GM23248 (cell line): Measurements from ENCODE around the gene PTK7. TPM values are rescaled to one million over a fixed set of nuclear protein-coding genes. Genes with fewer than 3 reads are reported as not detected.
"Not testable (repeated sequence)": the region's sequence is repeated elsewhere in the genome, so short reads cannot be mapped to it uniquely, and the experiment has no call there.

Experiments
- DNase-seq: peaks from one replicate; pipeline ENCODE4 v3.0.0-alpha.2; 2015
- H2AFZ ChIP-seq: fragments of 200-600 bp; sonication (generic); 2 replicates; pipeline ENCODE4 v1.6.1; 2016; ENCODE audit warnings: antibody characterized with exemption
- H3F3A ChIP-seq: fragments of 200-600 bp; sonication (generic); 2 replicates; pipeline ENCODE4 v1.6.1; 2016; ENCODE audit warnings: mild to moderate bottlenecking, antibody characterized with exemption, mixed run types; ENCODE audit not compliant: insufficient read depth
- H3K27ac ChIP-seq: fragments of 200-600 bp; sonication (generic); 2 replicates; pipeline ENCODE4 v1.5.1; 2016; ENCODE audit warnings: mild to moderate bottlenecking
- H3K27me3 ChIP-seq: fragments of 200-600 bp; sonication (generic); replicated peaks from 2 replicates; pipeline ENCODE4 v1.6.1; 2016; ENCODE audit warnings: mild to moderate bottlenecking; ENCODE audit not compliant: insufficient read depth
- H3K36me3 ChIP-seq: fragments of 200-600 bp; sonication (generic); 2 replicates; pipeline ENCODE4 v1.6.1; 2016; ENCODE audit warnings: low read depth, mild to moderate bottlenecking
- H3K4me1 ChIP-seq: fragments of 200-600 bp; sonication (generic); 2 replicates; pipeline ENCODE4 v1.6.1; 2016; ENCODE audit warnings: mild to moderate bottlenecking; ENCODE audit not compliant: insufficient read depth
- H3K4me2 ChIP-seq: fragments of 200-600 bp; sonication (generic); one replicate; pipeline ENCODE4 v1.6.1; 2016; ENCODE audit warnings: mild to moderate bottlenecking; ENCODE audit not compliant: unreplicated experiment
- H3K4me3 ChIP-seq: fragments of 200-600 bp; sonication (generic); 2 replicates; pipeline ENCODE4 v1.5.1; 2016; ENCODE audit warnings: mild to moderate bottlenecking
- H3K79me2 ChIP-seq: fragments of 200-600 bp; sonication (generic); 2 replicates; pipeline ENCODE4 v1.6.1; 2016; ENCODE audit warnings: mild to moderate bottlenecking; ENCODE audit not compliant: insufficient read depth
- H3K9ac ChIP-seq: fragments of 200-600 bp; sonication (generic); 2 replicates; pipeline ENCODE4 v1.6.1; 2016; ENCODE audit warnings: mild to moderate bottlenecking
- H3K9me2 ChIP-seq: fragments of 200-600 bp; sonication (generic); 2 replicates; pipeline ENCODE4 v1.6.1; 2016; ENCODE audit warnings: mixed run types, mild to moderate bottlenecking, moderate library complexity; ENCODE audit not compliant: insufficient read depth
- H3K9me3 ChIP-seq: fragments of 200-600 bp; sonication (generic); one replicate; pipeline ENCODE4 v1.6.1; 2017; ENCODE audit warnings: low read depth
- H4K20me1 ChIP-seq: fragments of 200-600 bp; sonication (generic); 2 replicates; pipeline ENCODE4 v1.6.0; 2016; ENCODE audit not compliant: insufficient read depth
- EZH2 ChIP-seq: fragments of 200-600 bp; sonication (generic); IDR thresholded peaks from 2 replicates; pipeline ENCODE4 v1.6.1; 2018; ENCODE audit warnings: antibody characterized with exemption, mild to moderate bottlenecking; ENCODE audit not compliant: insufficient read depth, poor library complexity, severe bottlenecking
- EZH2phosphoT487 ChIP-seq: fragments of 200-600 bp; sonication (generic); IDR thresholded peaks from 2 replicates; pipeline ENCODE4 v1.6.1; 2018; ENCODE audit warnings: antibody characterized with exemption, moderate library complexity, mild to moderate bottlenecking, low read depth; ENCODE audit not compliant: insufficient read depth
- WGBS, 2 experiments: methylation state at CpG; one replicate each; pipeline ENCODE4 v1.1.6; 2015 to 2017; ENCODE audit warnings: low lambda C conversion rate in 2 of 2, low coverage in 1 of 2; ENCODE audit errors: missing lambda C conversion rate in 2 of 2; 5-methylcytosine and 5-hydroxymethylcytosine counted together
- in situ Hi-C: fragments of 300-500 bp; cut with MboI; formaldehyde crosslinking; loops from 2 replicates; pipeline ENCODE4 v1.15.0; 2020
- polyA plus RNA-seq: library from polyadenylated mRNA; unstranded; fragments of >200 nt; fragmentation: Nextera tagmentation; extraction: Ambion mirVana; gene quantifications from 2 replicates; pipeline ENCODE4 v1.2.1, GENCODE V29; 2016
- total RNA-seq: library from RNA; depleted of rRNA; stranded (reverse); fragments of >200 nt; shearing (Covaris generic); gene quantifications from 2 replicates; pipeline ENCODE4 v1.2.3, GENCODE V29; 2014

The PTK7 gene
- total and polyA plus RNA-seq, 2 experiments from 2014 or later, result 110 to 146 TPM

DNA sequence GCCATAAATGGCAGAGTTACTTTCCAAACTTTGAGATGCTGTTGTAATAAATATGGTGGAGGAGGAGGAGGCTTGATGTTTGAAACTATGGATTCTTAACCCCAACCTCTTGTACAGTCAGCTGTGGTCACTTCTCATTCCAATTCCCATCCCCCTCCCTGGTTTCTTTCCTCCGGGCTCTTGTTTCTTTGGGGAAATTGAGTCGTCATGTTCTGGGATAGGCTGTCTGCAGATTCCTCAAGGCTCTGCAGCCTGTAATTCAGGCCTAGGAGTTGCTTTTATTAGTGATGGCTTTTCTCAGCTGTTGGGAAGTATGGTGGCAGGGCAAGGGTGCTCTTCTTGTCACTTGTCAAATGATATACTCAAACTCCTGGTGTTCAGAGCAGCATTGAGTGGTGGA, 2.6 kb downstream of the PTK7 start:
- Histone ChIP-seq H3K9ac (peak overlapping the region; percentile 93), H3K27me3 (no peaks in the 10 kb centered on the region), H3K9me3 (no peaks in the 10 kb centered on the region), H2AFZ (no peak overlapping the region), H3K9me2 (no peaks in the 10 kb centered on the region), H3K4me3 (peak overlapping the region; percentile 94; the same call in 1 of the 2 replicates), H4K20me1 (no peaks in the 10 kb centered on the region), H3K79me2 (peaks cover 74% of the 10 kb centered on the region), H3K4me2 (peak overlapping the region; percentile 89), H3K4me1 (peaks cover 30% of the 10 kb centered on the region), H3K27ac (peak overlapping the region; percentile 85), H3F3A (peaks cover 8% of the 10 kb centered on the region; the same call in 1 of the 2 replicates), H3K36me3 (no peaks in the 10 kb centered on the region)
- peak; percentile 50 for DNase-seq
- in situ Hi-C loops, result no loop called here
- TF ChIP-seq EZH2phosphoT487, result no peak
- TF ChIP-seq EZH2, result no peak
- WGBS, 2 experiments, result 45 to 54% methylated on average over 2 of the region's 2 CpGs

DNA sequence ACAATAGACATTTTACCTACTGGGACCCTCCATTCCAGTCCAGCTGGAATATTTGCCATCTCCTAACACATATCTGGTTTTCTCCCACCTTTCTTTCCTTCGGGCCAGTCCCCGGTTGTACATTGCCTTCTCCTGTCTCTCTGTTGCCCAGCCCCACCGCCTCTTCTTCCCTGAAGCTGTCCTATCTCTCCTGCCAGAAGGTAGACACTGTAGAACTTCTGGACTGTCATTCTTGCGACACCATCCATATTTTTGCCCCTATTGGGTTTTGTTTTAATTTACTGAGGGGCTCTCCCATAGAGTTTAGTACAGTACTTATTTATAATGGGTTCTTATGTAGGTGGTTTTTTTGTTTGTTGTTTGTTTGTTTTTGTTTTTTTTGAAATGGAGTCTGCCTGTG, 4.9 kb downstream of the PTK7 start:
- no peak overlapping the region for H3K4me2 ChIP-seq
- no peaks in the 10 kb centered on the region for H3K9me2 ChIP-seq
- H3K9me3 ChIP-seq, result no peaks in the 10 kb centered on the region
- in situ Hi-C loops, result no loop called here
- no peak for TF ChIP-seq EZH2
- no peak for TF ChIP-seq EZH2phosphoT487
- H3F3A ChIP-seq, result peaks cover 8% of the 10 kb centered on the region; the same call in 1 of the 2 replicates
- no peak overlapping the region for H3K4me3 ChIP-seq
- H3K79me2 ChIP-seq, result peaks cover 98% of the 10 kb centered on the region
- no peak overlapping the region for H3K9ac ChIP-seq
- WGBS, 2 experiments, result 68 to 69% methylated on average over 4 of the region's 4 CpGs
- H3K36me3 ChIP-seq, result no peaks in the 10 kb centered on the region
- H3K27ac ChIP-seq, result no peak overlapping the region
- H4K20me1 ChIP-seq, result no peaks in the 10 kb centered on the region
- no peak overlapping the region for H2AFZ ChIP-seq
- DNase-seq, result no peak
- no peaks in the 10 kb centered on the region for H3K27me3 ChIP-seq
- H3K4me1 ChIP-seq, result peaks cover 17% of the 10 kb centered on the region

DNA sequence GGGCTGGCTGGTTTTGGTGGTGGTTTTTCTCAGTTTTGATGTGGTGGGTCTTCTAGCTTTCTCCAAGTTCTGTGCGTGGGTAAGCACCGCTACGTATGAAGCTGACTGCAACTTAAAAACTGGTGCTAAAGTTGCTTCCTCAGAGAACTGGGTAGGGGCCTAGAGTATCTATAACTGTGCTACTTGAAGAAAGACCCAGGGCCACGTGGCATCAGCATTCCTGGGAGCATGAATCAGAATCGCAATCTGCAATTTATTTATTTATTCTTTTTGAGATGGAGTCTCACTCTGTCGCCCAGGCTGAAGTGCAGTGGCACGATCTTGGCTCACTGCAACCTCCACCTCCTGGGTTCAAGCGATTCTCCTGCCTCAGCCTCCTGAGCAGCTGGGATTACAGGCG, 5.8 kb downstream of the PTK7 start:
- H3K9ac ChIP-seq, in situ Hi-C loops, H3K36me3 ChIP-seq, H3K9me3 ChIP-seq, H4K20me1 ChIP-seq, H3K4me2 ChIP-seq, H2AFZ ChIP-seq, H3K27me3 ChIP-seq, H3F3A ChIP-seq, H3K9me2 ChIP-seq, H3K4me3 ChIP-seq: not testable (repeated sequence)
- Histone ChIP-seq H3K4me1 (peaks cover 17% of the 10 kb centered on the region), H3K27ac (peak overlapping the region; percentile 6), H3K79me2 (peaks cover 100% of the 10 kb centered on the region)
- WGBS, 2 experiments, result 52 to 55% methylated on average over 9 of the region's 9 CpGs
- DNase-seq, result peak; percentile 53

DNA sequence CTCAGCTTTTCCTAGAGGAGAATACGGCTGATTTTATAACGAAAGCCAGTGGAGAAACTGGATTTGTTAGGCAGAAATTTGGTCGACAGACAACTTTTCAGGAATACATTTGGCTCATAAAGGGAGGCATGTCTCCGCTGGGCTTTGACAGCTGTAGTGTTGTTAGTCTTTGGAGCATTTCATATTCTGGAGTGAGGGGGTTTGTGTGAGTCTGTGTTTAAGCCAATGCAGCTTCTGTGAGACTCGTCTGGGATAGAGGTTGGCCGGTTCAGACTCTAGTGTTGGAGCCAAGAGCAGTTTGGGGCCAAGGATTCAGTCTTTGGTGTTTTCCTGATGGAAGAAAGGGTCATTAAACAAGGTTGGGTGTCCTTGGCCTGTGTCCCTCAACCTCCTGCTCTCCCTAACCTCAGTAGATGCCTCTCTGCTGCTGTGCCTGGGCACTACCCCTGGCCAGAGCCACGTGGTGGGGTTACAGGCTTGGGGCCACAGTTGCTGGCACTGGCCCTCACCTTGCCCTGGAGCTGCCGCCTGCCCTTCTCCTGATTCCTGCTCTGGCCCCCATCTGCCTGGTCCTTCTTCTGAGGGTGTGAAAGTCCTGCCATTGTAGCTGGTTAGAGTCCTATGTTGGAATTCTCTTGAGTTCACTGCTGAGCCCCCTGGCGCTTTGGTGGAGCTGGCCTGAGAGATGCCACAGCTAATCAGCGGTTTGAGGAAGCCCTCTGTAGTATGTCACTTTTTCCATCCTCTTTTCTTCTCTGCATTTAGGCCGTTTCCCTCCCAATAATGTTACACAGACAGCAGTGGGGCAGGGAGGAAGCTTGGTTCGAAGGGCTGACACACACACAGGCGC, 6.9 kb downstream of the PTK7 start:
- H3K9ac ChIP-seq, result no peak overlapping the region
- peaks cover 100% of the 10 kb centered on the region for H3K79me2 ChIP-seq

More for the DNA sequence above, 6.9 kb downstream of the PTK7 start:
- H3K27me3 ChIP-seq, result no peaks in the 10 kb centered on the region
- H3K4me1 ChIP-seq, result peaks cover 9% of the 10 kb centered on the region
- no peaks in the 10 kb centered on the region for H3K36me3 ChIP-seq
- no peaks in the 10 kb centered on the region for H3K9me2 ChIP-seq
- H3K4me2 ChIP-seq, result no peak overlapping the region
- TF ChIP-seq EZH2phosphoT487, result no peak
- TF ChIP-seq EZH2, result no peak
- H2AFZ ChIP-seq, result no peak overlapping the region
- H3K9me3 ChIP-seq, result no peaks in the 10 kb centered on the region
- in situ Hi-C loops, result no loop called here
- H3K4me3 ChIP-seq, result no peak overlapping the region
- no peak for DNase-seq
- no peaks in the 10 kb centered on the region; the same call in 1 of the 2 replicates for H4K20me1 ChIP-seq
- H3K27ac ChIP-seq, result no peak overlapping the region
- peaks cover 5% of the 10 kb centered on the region; the same call in 1 of the 2 replicates for H3F3A ChIP-seq
- WGBS, 2 experiments, result 56 to 60% methylated on average over 13 of the region's 13 CpGs
